Activated T-cell treated with anti-CD3 and anti-CD28 coated beads, Interleukin-2, amount 50 U/mL, for 4 hours (primary cell): ENCODE results near the gene LDLRAD2. TPM values are rescaled to one million over a fixed set of nuclear protein-coding genes. Genes with fewer than 3 reads are reported as not detected.

Source experiments
- ATAC-seq, 2 donors: fragments of 200-7000 bp; cut with Tn5 transposase; one replicate each; pipeline ENCODE4 v1.10.0; 2021
- DNase-seq: peaks from one replicate; pipeline ENCODE4 v3.0.0-alpha.2; 2020
- H3K27me3 Mint-ChIP-seq: one replicate; pipeline ENCODE4 v1.8.0; 2021; ENCODE audit warnings: low read depth, mixed read lengths
- H3K36me3 Mint-ChIP-seq: one replicate; pipeline ENCODE4 v1.8.0; 2022; ENCODE audit warnings: mixed read lengths; ENCODE audit not compliant: insufficient read depth
- H3K4me1 Mint-ChIP-seq: one replicate; pipeline ENCODE4 v1.8.0; 2021; ENCODE audit warnings: low read depth, mixed read lengths
- H3K4me3 Mint-ChIP-seq: one replicate; pipeline ENCODE4 v1.8.0; 2021; ENCODE audit warnings: mild to moderate bottlenecking, moderate library complexity, mixed read lengths
- H3K9me3 Mint-ChIP-seq: one replicate; pipeline ENCODE4 v1.8.0; 2021; ENCODE audit warnings: mixed read lengths
- total RNA-seq, 3 donors: library from RNA; stranded (reverse); gene quantifications; one replicate each; pipeline ENCODE4 v1.2.1, GENCODE V29; 2021

LDLRAD2 gene
- total RNA-seq, 3 donors from 2014 or later: 0.05 TPM; not detected in 2

- H3K4me1 Mint-ChIP-seq: no peaks in the 10 kb centered on the region
- no peaks in the 10 kb centered on the region for H3K27me3 Mint-ChIP-seq
- H3K9me3 Mint-ChIP-seq: no peaks in the 10 kb centered on the region
- H3K36me3 Mint-ChIP-seq: no peaks in the 10 kb centered on the region
- no peak for ATAC-seq
- no peak overlapping the region for H3K4me3 Mint-ChIP-seq
- DNase-seq: no peak
These were observed 52.7 kb downstream of the LDLRAD2 start for GRCh38 chr1:21864730-21865129.

DNA sequence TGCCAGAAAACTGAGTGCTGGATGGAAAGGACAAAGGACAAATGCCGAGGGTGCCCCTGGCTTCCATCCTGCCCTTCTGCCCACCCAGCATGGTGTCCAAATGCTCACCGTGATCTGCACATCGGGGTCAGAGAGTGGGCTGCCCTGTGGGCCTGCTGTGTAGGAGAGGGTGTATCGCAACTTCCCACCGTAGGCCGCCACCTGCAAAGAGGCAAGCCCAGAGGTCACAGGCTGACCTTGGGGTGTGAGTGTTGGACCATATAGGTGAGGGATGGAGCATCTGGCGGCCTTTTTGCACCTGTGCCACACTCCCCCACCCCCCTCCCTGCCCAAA lies 53.5 kb downstream of the LDLRAD2 start:
- no peaks in the 10 kb centered on the region for H3K27me3 Mint-ChIP-seq
- H3K4me3 Mint-ChIP-seq: no peak overlapping the region
- H3K36me3 Mint-ChIP-seq: no peaks in the 10 kb centered on the region
- ATAC-seq (no peak), DNase-seq (no peak)
- H3K9me3 Mint-ChIP-seq: no peaks in the 10 kb centered on the region
- H3K4me1 Mint-ChIP-seq: no peaks in the 10 kb centered on the region

DNA sequence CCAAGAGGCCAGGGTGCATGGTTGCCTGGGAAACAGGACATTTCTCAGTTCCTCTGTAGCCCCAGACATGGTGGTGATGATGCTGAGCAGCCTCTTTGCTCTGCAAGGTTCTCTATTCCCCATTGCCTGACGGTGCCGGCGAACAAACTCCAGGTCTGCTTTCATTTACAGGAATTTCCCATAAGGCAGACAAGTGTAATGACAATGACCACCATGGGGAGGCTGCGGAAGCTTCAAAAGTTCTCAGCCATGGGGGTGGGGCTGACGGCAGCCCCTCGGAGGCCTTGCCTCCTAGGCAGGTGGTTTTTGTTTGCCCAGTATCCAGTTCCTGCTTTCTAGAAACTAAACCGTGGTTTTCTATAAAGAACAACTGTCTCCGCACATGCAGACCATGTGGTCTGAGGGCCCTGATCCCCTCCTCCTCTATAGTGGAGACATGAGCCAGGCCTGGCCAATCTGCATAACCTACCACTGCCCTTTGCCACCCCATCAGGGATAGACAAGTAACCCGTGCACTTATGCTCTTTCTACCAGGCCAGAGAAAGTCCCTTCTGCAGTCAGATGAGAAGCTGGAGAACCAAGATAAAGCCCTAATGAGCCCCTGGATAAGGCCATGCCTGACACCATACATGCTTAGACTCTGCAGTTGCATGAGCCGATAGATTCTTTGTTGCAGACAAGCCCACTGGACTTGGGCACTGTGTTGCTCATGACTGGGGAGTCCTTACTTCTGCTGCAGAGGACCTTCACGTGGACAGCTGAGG lies 54.1 kb downstream of the LDLRAD2 start:
- no peaks in the 10 kb centered on the region for H3K36me3 Mint-ChIP-seq
- DNase-seq (no peak), ATAC-seq (no peak)
- H3K4me3 Mint-ChIP-seq: no peak overlapping the region
- no peaks in the 10 kb centered on the region for H3K4me1 Mint-ChIP-seq
- no peaks in the 10 kb centered on the region for H3K9me3 Mint-ChIP-seq
- H3K27me3 Mint-ChIP-seq: no peaks in the 10 kb centered on the region

- no peak for ATAC-seq
- Mint-ChIP-seq H3K36me3 (no peaks in the 10 kb centered on the region), H3K9me3 (no peaks in the 10 kb centered on the region), H3K4me3 (no peak overlapping the region), H3K27me3 (no peaks in the 10 kb centered on the region), H3K4me1 (no peaks in the 10 kb centered on the region)
- no peak for DNase-seq
These were observed 54.6 kb downstream of the LDLRAD2 start for GRCh38 chr1:21866707-21867043.

DNA sequence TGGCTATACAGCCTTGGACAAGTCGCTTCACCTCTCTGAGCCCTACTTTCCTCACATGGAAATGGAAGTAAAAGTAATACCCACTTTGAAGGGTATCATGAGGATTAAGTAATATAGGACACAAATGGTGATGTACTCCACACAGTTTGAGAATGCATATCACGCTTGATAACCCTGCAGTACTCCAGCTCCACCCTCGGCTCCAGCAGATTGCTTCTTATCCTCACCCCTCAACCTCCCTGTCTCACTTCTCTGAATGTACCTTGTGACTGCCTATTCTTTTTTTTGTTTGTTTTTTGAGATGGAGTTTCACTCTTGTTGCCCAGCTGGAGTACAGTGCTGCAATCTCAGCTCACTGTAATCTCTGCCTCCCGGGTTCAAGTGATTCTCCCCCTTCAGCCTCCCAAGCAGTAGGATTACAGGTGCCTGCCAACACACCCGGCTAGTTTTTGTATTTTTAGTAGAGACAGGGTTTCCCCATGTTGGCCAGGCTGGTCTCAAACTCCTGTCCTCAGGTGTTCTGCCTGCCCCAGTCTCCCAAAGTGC lies 55.5 kb downstream of the LDLRAD2 start:
- H3K4me3 Mint-ChIP-seq: no peak overlapping the region
- H3K36me3 Mint-ChIP-seq: no peaks in the 10 kb centered on the region
- no peaks in the 10 kb centered on the region for H3K4me1 Mint-ChIP-seq
- no peak for DNase-seq
- H3K27me3 Mint-ChIP-seq: no peaks in the 10 kb centered on the region
- no peak for ATAC-seq
- no peaks in the 10 kb centered on the region for H3K9me3 Mint-ChIP-seq

- Mint-ChIP-seq H3K4me1 (no peaks in the 10 kb centered on the region), H3K9me3 (no peaks in the 10 kb centered on the region), H3K36me3 (no peaks in the 10 kb centered on the region), H3K27me3 (no peaks in the 10 kb centered on the region), H3K4me3 (no peak overlapping the region)
- no peak for DNase-seq
- ATAC-seq: no peak
These were observed 56.4 kb downstream of the LDLRAD2 start for GRCh38 chr1:21868482-21868881.

GRCh38 chr1:21868941-21869454 lies 56.9 kb downstream of the LDLRAD2 start:
- H3K4me3 Mint-ChIP-seq: no peak overlapping the region
- H3K4me1 Mint-ChIP-seq: no peaks in the 10 kb centered on the region
- no peaks in the 10 kb centered on the region for H3K9me3 Mint-ChIP-seq
- H3K27me3 Mint-ChIP-seq: no peaks in the 10 kb centered on the region
- no peak for ATAC-seq
- no peak for DNase-seq
- no peaks in the 10 kb centered on the region for H3K36me3 Mint-ChIP-seq

DNA sequence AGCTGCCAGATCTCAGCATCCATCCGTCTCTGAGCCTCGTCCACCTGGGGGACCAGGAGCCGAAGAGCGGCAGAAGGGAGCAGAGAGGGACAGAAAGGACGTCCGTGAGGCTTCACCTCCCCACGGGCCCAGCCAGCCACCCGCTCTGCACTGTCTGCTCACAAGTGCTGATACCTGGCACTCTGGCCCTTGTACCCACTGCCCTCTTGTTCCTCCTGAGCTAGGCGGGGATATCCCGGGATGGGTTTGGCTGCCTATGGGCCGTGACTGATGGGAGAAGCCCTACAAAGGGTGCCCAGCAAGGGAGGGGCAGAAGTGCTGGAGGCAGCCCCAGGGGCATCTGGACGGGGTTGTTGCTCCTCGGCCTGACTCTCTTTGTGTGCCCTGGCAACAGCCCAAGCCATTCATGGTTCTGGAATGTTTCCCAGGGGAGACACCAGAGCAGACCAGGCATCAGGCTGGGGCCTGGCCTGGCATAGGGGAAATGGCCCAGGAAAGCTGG lies 57.6 kb downstream of the LDLRAD2 start:
- Mint-ChIP-seq H3K4me3 (no peak overlapping the region), H3K4me1 (no peaks in the 10 kb centered on the region), H3K36me3 (no peaks in the 10 kb centered on the region), H3K9me3 (no peaks in the 10 kb centered on the region), H3K27me3 (no peaks in the 10 kb centered on the region)
- DNase-seq (no peak), ATAC-seq (no peak)

DNA sequence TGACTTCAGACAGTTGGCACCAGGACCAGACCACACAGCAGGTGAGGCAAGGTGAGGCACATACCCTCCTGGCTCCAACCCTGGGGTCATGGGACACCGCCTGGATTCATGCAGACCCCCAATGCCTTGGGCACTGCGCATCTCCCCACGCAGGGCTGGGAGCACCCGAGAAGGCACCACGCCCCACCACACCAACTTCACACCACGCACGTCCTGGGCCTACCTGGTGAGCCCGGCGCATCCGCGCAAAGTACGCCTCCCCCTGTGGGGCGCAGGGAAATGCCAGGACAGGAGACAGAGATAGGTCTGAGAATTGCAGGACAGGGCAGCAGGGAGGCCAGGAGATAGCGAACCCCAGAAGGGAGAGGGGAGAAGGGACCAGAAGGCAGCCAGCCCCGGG lies 58.5 kb downstream of the LDLRAD2 start:
- Mint-ChIP-seq H3K9me3 (no peaks in the 10 kb centered on the region), H3K4me3 (no peak overlapping the region), H3K27me3 (no peaks in the 10 kb centered on the region), H3K36me3 (no peaks in the 10 kb centered on the region), H3K4me1 (no peaks in the 10 kb centered on the region)
- DNase-seq: no peak
- ATAC-seq: no peak

GRCh38 chr1:21871943-21872342 lies 59.9 kb downstream of the LDLRAD2 start:
- ATAC-seq: no peak
- DNase-seq: no peak
- Mint-ChIP-seq H3K4me3 (no peak overlapping the region), H3K36me3 (no peaks in the 10 kb centered on the region), H3K27me3 (no peaks in the 10 kb centered on the region), H3K4me1 (no peaks in the 10 kb centered on the region), H3K9me3 (no peaks in the 10 kb centered on the region)

DNA sequence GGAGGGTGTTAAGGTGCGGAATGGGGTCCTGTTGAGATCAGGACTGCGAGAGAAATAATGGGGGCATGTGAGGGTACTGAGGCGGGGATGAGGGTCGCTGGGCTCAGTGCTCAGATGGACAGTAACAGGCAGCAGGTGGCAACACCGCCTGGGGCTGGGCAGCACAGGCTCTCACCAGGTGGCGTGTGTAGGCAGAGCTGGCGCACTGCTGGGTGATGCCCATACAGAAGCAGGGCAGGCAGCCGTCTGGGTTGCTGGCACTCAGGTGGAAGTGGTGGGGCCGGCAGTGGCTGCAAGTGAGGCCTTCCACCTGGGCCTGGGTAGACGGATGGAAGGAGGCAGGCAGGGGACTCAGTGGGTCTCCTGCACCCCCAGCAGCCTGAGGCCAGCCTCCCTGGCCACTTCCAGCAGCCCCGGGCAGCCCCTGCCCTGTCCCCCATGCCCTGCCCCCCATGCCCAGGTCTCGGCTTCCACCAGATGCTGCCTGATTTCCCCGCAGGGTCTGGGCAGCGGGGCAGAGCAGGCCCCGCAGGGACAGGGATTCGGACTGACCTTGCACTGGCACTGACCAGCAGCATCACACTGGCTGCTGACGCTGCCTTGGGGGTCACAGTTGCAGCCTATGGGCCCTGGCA lies 60.5 kb downstream of the LDLRAD2 start:
- Mint-ChIP-seq H3K36me3 (no peaks in the 10 kb centered on the region), H3K4me3 (no peak overlapping the region), H3K4me1 (no peaks in the 10 kb centered on the region), H3K27me3 (no peaks in the 10 kb centered on the region), H3K9me3 (no peaks in the 10 kb centered on the region)
- DNase-seq (no peak), ATAC-seq (no peak)

DNA sequence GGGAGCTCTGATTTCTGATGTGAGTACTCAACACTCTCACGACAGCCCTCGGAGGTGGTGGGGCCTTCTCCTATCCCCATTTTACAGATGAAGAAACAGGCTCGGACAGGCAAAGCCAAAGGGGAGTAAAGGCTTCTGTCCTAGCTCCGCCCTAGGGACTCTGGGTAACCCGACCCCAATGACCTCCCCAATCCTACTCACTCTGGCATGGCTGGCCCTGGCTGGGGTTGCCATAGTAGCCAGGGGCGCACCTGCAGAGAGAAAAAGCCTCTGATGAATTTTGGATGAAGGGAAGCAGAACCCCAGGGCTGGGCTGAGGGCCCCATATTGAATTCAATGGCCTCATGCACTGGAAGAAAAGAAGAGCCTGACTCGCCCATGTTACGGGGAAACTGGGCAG lies 61.1 kb downstream of the LDLRAD2 start:
- no peaks in the 10 kb centered on the region for H3K36me3 Mint-ChIP-seq

DNA sequence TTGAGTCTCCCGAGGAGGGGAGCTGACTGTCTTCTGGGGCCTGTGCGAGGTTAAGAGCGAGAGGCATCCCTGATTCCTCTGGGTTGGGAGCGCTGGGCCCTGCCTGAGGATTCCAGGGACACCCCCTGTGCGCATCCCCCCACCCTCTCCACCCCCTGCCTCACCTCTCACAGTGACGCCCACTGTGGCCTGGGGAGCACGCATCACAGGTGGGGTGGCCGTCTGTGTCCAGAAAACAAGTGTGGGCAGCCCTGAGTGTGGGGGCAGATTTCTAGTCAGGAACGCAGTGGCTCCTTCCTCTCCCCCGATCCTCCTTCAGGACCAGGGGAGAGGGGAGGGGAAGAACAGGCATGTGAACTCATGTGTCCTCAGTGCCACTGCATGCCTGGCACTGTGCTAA lies 61.7 kb downstream of the LDLRAD2 start:
- Mint-ChIP-seq H3K27me3 (no peaks in the 10 kb centered on the region), H3K4me1 (no peaks in the 10 kb centered on the region), H3K4me3 (no peak overlapping the region), H3K9me3 (no peaks in the 10 kb centered on the region), H3K36me3 (no peaks in the 10 kb centered on the region)
- ATAC-seq (no peak), DNase-seq (no peak)

More for the DNA sequence above, 61.1 kb downstream of the LDLRAD2 start:
- Mint-ChIP-seq H3K4me3 (no peak overlapping the region), H3K27me3 (no peaks in the 10 kb centered on the region), H3K9me3 (no peaks in the 10 kb centered on the region), H3K4me1 (no peaks in the 10 kb centered on the region)
- no peak for ATAC-seq
- no peak for DNase-seq

DNA sequence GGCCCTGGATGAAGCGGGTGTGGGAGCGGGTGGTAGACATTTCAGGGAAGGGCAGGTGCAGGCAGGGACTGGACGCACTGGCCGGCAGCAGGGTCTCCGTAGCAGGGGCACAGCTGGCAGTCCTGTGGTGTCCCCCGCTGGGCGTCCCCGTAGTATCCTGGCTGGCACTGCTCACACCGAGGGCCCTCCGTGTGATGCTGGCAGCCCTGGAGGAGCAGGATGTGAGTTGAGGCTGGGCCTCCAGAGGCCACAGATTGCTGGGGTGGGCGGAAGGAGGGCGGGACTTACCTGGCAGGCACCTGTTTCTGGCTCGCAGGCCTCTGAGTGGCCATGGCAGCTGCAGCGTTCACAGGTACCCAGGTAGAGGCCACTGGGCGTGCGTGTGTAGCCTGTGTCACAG lies 62.3 kb downstream of the LDLRAD2 start:
- Mint-ChIP-seq H3K36me3 (no peaks in the 10 kb centered on the region), H3K9me3 (no peaks in the 10 kb centered on the region), H3K4me3 (no peak overlapping the region), H3K27me3 (no peaks in the 10 kb centered on the region), H3K4me1 (no peaks in the 10 kb centered on the region)
- no peak for DNase-seq
- no peak for ATAC-seq
